HG02763 (cell line): Measurements from ENCODE around the gene NCBP3.

ENCODE experiments used
- ATAC-seq: cut with Tn5 transposase; IDR thresholded peaks from one replicate; pipeline ENCODE4 v1.9.1; 2021; ENCODE audit warnings: mild to moderate bottlenecking, moderate library complexity; ENCODE audit not compliant: unreplicated experiment

The NCBP3 gene

GRCh38 chr17:3761036-3761917, 84.8 kb downstream of the NCBP3 start:
- no peak for ATAC-seq

- no peak for ATAC-seq
Measured at GRCh38 chr17:3759597-3760216, 86.3 kb downstream of the NCBP3 start.

- no peak for ATAC-seq
Measured at GRCh38 chr17:3755335-3756030, 90.6 kb downstream of the NCBP3 start.

- no peak for ATAC-seq
Measured at GRCh38 chr17:3754458-3755334, 91.3 kb downstream of the NCBP3 start.

GRCh38 chr17:3754066-3754457, 92.0 kb downstream of the NCBP3 start:
- no peak for ATAC-seq

- ATAC-seq, result no peak
Measured at GRCh38 chr17:3753624-3754023, 92.4 kb downstream of the NCBP3 start.
